Measurements from ENCODE around the gene AMH. TPM values are rescaled to one million over a fixed set of nuclear protein-coding genes. Genes with fewer than 3 reads are reported as not detected.
A peak's percentile ranks its signal among the peaks of the same experiment; 100 is the strongest.

AMH gene
- total RNA-seq, 1 experiment from 2014 or later: 11.2 TPM

DNA sequence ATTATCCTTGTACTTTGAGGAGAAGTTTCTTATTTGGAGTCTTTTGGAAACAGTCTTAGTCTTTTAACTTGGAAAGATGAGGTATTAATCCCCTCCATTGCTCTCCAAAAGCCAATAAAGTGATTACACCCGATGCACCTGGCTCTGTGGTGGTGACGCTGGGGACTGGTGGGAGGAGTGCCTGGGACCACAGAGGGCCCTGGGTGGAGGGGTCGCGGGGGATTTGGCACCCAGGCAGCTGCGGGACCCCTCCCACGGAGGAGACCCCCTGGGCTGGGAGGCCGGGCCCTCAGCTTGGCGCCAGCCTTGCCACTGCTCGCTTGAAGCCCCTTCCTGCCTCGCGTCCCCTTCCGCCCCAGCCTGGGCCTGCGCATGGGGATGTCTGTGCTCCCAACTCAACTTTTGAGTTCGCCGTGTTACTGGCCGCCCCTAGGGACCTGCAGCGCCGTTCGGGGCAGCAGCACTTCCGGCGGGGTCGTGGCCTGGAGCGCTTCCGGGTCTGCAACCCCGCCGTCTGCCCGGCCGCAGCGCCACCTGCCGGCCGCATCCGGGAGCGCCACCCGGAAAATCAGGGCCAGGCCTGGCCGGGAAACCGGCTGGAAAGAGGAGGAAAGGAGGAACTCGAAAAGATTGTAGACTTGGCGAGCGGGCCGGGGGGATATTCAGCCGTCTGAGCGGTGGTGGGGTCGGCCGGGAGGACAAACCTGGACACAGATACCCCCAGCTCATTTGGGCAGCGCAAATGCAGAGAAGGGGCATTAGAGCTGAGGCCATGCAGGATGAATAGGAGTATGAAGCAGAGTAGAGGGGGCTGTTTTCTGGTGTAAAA, 24.4 kb downstream of the AMH start (continued):
- TF ChIP-seq, protein P1, sequence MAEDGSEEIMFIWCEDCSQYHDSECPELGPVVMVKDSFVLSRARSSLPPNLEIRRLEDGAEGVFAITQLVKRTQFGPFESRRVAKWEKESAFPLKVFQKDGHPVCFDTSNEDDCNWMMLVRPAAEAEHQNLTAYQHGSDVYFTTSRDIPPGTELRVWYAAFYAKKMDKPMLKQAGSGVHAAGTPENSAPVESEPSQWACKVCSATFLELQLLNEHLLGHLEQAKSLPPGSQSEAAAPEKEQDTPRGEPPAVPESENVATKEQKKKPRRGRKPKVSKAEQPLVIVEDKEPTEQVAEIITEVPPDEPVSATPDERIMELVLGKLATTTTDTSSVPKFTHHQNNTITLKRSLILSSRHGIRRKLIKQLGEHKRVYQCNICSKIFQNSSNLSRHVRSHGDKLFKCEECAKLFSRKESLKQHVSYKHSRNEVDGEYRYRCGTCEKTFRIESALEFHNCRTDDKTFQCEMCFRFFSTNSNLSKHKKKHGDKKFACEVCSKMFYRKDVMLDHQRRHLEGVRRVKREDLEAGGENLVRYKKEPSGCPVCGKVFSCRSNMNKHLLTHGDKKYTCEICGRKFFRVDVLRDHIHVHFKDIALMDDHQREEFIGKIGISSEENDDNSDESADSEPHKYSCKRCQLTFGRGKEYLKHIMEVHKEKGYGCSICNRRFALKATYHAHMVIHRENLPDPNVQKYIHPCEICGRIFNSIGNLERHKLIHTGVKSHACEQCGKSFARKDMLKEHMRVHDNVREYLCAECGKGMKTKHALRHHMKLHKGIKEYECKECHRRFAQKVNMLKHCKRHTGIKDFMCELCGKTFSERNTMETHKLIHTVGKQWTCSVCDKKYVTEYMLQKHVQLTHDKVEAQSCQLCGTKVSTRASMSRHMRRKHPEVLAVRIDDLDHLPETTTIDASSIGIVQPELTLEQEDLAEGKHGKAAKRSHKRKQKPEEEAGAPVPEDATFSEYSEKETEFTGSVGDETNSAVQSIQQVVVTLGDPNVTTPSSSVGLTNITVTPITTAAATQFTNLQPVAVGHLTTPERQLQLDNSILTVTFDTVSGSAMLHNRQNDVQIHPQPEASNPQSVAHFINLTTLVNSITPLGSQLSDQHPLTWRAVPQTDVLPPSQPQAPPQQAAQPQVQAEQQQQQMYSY (CRISPR knock-in tag; IDR thresholded peaks at IDR 0.05): no peak
- TF ChIP-seq USF2 (CRISPR knock-in tag; IDR thresholded peaks at IDR 0.05) (no peak), IRF1 (CRISPR knock-in tag; IDR thresholded peaks at IDR 0.05) (no peak), CREM (CRISPR knock-in tag; IDR thresholded peaks at IDR 0.05) (no peak; the same call in 1 of the 2 replicates), IRF2 (CRISPR knock-in tag; IDR thresholded peaks at IDR 0.05; ENCODE audit: borderline replicate concordance, low read depth) (no peak), FOXP1 (CRISPR knock-in tag; IDR thresholded peaks at IDR 0.05; ENCODE audit: borderline replicate concordance) (no peak), ZNF671 (CRISPR knock-in tag; IDR thresholded peaks at IDR 0.05) (no peak), ZNF425 (CRISPR knock-in tag; conservative IDR thresholded peaks at IDR 0.05) (no peak), EMX1 (CRISPR knock-in tag; IDR thresholded peaks at IDR 0.05) (peak; percentile 76; the same call in 1 of the 2 replicates), TP53 (CRISPR knock-in tag; IDR thresholded peaks at IDR 0.05) (no peak), GRHL2 (CRISPR knock-in tag; IDR thresholded peaks at IDR 0.05; ENCODE audit: insufficient replicate concordance, severe bottlenecking) (no peak), TEAD1 (CRISPR knock-in tag; IDR thresholded peaks at IDR 0.05) (peak; percentile 72)
- TF ChIP-seq, protein P2, sequence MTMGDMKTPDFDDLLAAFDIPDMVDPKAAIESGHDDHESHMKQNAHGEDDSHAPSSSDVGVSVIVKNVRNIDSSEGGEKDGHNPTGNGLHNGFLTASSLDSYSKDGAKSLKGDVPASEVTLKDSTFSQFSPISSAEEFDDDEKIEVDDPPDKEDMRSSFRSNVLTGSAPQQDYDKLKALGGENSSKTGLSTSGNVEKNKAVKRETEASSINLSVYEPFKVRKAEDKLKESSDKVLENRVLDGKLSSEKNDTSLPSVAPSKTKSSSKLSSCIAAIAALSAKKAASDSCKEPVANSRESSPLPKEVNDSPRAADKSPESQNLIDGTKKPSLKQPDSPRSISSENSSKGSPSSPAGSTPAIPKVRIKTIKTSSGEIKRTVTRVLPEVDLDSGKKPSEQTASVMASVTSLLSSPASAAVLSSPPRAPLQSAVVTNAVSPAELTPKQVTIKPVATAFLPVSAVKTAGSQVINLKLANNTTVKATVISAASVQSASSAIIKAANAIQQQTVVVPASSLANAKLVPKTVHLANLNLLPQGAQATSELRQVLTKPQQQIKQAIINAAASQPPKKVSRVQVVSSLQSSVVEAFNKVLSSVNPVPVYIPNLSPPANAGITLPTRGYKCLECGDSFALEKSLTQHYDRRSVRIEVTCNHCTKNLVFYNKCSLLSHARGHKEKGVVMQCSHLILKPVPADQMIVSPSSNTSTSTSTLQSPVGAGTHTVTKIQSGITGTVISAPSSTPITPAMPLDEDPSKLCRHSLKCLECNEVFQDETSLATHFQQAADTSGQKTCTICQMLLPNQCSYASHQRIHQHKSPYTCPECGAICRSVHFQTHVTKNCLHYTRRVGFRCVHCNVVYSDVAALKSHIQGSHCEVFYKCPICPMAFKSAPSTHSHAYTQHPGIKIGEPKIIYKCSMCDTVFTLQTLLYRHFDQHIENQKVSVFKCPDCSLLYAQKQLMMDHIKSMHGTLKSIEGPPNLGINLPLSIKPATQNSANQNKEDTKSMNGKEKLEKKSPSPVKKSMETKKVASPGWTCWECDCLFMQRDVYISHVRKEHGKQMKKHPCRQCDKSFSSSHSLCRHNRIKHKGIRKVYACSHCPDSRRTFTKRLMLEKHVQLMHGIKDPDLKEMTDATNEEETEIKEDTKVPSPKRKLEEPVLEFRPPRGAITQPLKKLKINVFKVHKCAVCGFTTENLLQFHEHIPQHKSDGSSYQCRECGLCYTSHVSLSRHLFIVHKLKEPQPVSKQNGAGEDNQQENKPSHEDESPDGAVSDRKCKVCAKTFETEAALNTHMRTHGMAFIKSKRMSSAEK (CRISPR knock-in tag; IDR thresholded peaks at IDR 0.05; ENCODE audit: borderline replicate concordance): no peak
- TF ChIP-seq, protein P3, sequence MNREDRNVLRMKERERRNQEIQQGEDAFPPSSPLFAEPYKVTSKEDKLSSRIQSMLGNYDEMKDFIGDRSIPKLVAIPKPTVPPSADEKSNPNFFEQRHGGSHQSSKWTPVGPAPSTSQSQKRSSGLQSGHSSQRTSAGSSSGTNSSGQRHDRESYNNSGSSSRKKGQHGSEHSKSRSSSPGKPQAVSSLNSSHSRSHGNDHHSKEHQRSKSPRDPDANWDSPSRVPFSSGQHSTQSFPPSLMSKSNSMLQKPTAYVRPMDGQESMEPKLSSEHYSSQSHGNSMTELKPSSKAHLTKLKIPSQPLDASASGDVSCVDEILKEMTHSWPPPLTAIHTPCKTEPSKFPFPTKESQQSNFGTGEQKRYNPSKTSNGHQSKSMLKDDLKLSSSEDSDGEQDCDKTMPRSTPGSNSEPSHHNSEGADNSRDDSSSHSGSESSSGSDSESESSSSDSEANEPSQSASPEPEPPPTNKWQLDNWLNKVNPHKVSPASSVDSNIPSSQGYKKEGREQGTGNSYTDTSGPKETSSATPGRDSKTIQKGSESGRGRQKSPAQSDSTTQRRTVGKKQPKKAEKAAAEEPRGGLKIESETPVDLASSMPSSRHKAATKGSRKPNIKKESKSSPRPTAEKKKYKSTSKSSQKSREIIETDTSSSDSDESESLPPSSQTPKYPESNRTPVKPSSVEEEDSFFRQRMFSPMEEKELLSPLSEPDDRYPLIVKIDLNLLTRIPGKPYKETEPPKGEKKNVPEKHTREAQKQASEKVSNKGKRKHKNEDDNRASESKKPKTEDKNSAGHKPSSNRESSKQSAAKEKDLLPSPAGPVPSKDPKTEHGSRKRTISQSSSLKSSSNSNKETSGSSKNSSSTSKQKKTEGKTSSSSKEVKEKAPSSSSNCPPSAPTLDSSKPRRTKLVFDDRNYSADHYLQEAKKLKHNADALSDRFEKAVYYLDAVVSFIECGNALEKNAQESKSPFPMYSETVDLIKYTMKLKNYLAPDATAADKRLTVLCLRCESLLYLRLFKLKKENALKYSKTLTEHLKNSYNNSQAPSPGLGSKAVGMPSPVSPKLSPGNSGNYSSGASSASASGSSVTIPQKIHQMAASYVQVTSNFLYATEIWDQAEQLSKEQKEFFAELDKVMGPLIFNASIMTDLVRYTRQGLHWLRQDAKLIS (CRISPR knock-in tag; IDR thresholded peaks at IDR 0.05; ENCODE audit: borderline replicate concordance): no peak
- TF ChIP-seq, protein P4, sequence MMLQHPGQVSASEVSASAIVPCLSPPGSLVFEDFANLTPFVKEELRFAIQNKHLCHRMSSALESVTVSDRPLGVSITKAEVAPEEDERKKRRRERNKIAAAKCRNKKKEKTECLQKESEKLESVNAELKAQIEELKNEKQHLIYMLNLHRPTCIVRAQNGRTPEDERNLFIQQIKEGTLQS (CRISPR knock-in tag; conservative IDR thresholded peaks at IDR 0.05): no peak
- TF ChIP-seq, protein P5, sequence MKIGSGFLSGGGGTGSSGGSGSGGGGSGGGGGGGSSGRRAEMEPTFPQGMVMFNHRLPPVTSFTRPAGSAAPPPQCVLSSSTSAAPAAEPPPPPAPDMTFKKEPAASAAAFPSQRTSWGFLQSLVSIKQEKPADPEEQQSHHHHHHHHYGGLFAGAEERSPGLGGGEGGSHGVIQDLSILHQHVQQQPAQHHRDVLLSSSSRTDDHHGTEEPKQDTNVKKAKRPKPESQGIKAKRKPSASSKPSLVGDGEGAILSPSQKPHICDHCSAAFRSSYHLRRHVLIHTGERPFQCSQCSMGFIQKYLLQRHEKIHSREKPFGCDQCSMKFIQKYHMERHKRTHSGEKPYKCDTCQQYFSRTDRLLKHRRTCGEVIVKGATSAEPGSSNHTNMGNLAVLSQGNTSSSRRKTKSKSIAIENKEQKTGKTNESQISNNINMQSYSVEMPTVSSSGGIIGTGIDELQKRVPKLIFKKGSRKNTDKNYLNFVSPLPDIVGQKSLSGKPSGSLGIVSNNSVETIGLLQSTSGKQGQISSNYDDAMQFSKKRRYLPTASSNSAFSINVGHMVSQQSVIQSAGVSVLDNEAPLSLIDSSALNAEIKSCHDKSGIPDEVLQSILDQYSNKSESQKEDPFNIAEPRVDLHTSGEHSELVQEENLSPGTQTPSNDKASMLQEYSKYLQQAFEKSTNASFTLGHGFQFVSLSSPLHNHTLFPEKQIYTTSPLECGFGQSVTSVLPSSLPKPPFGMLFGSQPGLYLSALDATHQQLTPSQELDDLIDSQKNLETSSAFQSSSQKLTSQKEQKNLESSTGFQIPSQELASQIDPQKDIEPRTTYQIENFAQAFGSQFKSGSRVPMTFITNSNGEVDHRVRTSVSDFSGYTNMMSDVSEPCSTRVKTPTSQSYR (CRISPR knock-in tag; IDR thresholded peaks at IDR 0.05): 0 out of 2 replicates have a peak, but pooled peaks have one; percentile 12

Data from WTC11 (cell line).